Hepatocyte (in vitro differentiated cells): ENCODE results near the gene SLFNL1. TPM values are rescaled to one million over a fixed set of nuclear protein-coding genes. Genes with fewer than 3 reads are reported as not detected.

Experiments
- DNase-seq: peaks from one replicate; pipeline ENCODE4 v3.0.0-alpha.2; 2016; ENCODE audit warnings: low spot score
- H2AFZ ChIP-seq: fragments of 200-600 bp; sonication (generic); 2 replicates; pipeline ENCODE4 v1.6.0; 2016; ENCODE audit warnings: antibody characterized with exemption, mild to moderate bottlenecking
- H3K27ac ChIP-seq: fragments of 200-600 bp; sonication (generic); 2 replicates; pipeline ENCODE4 v1.5.1; 2016; ENCODE audit warnings: mild to moderate bottlenecking
- H3K27me3 ChIP-seq: fragments of 200-600 bp; sonication (generic); 2 replicates; pipeline ENCODE4 v1.6.1; 2016
- H3K36me3 ChIP-seq: fragments of 200-600 bp; sonication (generic); replicated peaks from 2 replicates; pipeline ENCODE4 v1.5.1; 2016; ENCODE audit warnings: low read depth; ENCODE audit not compliant: insufficient read depth
- H3K4me1 ChIP-seq: fragments of 200-600 bp; sonication (generic); 2 replicates; pipeline ENCODE4 v1.5.1; 2016; ENCODE audit warnings: mild to moderate bottlenecking, moderate library complexity; ENCODE audit not compliant: insufficient read depth
- H3K4me2 ChIP-seq: fragments of 200-600 bp; sonication (generic); 2 replicates; pipeline ENCODE4 v1.6.0; 2016
- H3K4me3 ChIP-seq: fragments of 200-600 bp; sonication (generic); 2 replicates; pipeline ENCODE4 v1.5.1; 2016; ENCODE audit warnings: mild to moderate bottlenecking
- H3K79me2 ChIP-seq: fragments of 200-600 bp; sonication (generic); 2 replicates; pipeline ENCODE4 v1.6.0; 2017; ENCODE audit warnings: mild to moderate bottlenecking
- H3K9me2 ChIP-seq: fragments of 200-600 bp; sonication (generic); replicated peaks from 2 replicates; pipeline ENCODE4 v1.6.0; 2017; ENCODE audit warnings: mild to moderate bottlenecking; ENCODE audit not compliant: insufficient read depth
- H3K9me3 ChIP-seq: fragments of 200-600 bp; sonication (generic); 2 replicates; pipeline ENCODE4 v1.5.1; 2016; ENCODE audit warnings: low read depth, mild to moderate bottlenecking
- H4K20me1 ChIP-seq: fragments of 200-600 bp; sonication (generic); 2 replicates; pipeline ENCODE4 v1.6.0; 2016; ENCODE audit warnings: mild to moderate bottlenecking; ENCODE audit not compliant: insufficient read depth, poor library complexity, severe bottlenecking
- EZH2 ChIP-seq: fragments of 200-600 bp; sonication (generic); IDR thresholded peaks from 2 replicates; pipeline ENCODE4 v1.6.1; 2016; ENCODE audit warnings: antibody characterized with exemption, mild to moderate bottlenecking, borderline replicate concordance
- EZH2phosphoT487 ChIP-seq: fragments of 200-600 bp; sonication (generic); IDR thresholded peaks from one replicate; pipeline ENCODE4 v1.6.1; 2018; ENCODE audit warnings: antibody characterized with exemption, mild to moderate bottlenecking, low read depth, moderate library complexity; ENCODE audit not compliant: unreplicated experiment, severe bottlenecking
- whole genome bisulfite sequencing: methylation state at CpG from one replicate; pipeline ENCODE4 v1.1.6; 2016; ENCODE audit warnings: low lambda C conversion rate; ENCODE audit errors: missing lambda C conversion rate; 5-methylcytosine and 5-hydroxymethylcytosine counted together
- polyA plus RNA-seq: library from polyadenylated mRNA; unstranded; fragments of >200 nt; fragmentation: Nextera tagmentation; extraction: Ambion mirVana; gene quantifications from 2 replicates; pipeline ENCODE4 v1.2.1, GENCODE V29; 2016
- total RNA-seq: library from RNA; depleted of rRNA; stranded (reverse); fragments of >200 nt; gene quantifications from 2 replicates; pipeline ENCODE4 v1.2.3, GENCODE V29; 2014
- TF ChIP-seq, protein P1 (sequence below): fragments of 200-600 bp; sonication (generic); IDR thresholded peaks from 2 replicates; pipeline ENCODE4 v1.5.1; 2016; ENCODE audit warnings: antibody characterized with exemption, mild to moderate bottlenecking; ENCODE audit not compliant: poor library complexity

Gene SLFNL1
- total and polyA plus RNA-seq, 2 experiments from 2014 or later = 0.18 to 0.27 TPM

DNA sequence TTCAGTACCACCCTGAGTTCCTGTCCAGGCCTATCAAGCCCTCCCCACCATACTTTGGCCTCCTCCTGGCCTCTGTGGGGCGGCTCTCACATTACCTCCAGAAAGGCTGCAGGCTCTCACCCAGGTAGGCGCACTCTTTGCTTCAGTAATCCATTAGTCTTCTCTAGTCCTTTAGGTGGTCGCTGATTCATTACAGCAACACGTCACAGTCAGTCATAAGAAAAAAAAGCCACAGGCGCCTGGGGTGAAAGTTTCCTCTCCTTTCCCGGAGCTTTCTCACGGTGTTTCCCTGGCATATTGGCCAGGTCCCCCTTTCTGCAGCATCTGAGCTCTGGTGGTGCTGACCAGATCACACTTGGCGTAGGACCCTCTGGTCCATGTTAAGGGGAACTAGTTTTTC is 12.1 kb downstream of the SLFNL1 start:
- no peaks in the 10 kb centered on the region for H3K36me3 ChIP-seq
- no peak for DNase-seq
- H3K27me3 ChIP-seq = no peaks in the 10 kb centered on the region
- H3K4me2 ChIP-seq = no peak overlapping the region
- no peaks in the 10 kb centered on the region for H3K4me1 ChIP-seq
- TF ChIP-seq, protein P1, sequence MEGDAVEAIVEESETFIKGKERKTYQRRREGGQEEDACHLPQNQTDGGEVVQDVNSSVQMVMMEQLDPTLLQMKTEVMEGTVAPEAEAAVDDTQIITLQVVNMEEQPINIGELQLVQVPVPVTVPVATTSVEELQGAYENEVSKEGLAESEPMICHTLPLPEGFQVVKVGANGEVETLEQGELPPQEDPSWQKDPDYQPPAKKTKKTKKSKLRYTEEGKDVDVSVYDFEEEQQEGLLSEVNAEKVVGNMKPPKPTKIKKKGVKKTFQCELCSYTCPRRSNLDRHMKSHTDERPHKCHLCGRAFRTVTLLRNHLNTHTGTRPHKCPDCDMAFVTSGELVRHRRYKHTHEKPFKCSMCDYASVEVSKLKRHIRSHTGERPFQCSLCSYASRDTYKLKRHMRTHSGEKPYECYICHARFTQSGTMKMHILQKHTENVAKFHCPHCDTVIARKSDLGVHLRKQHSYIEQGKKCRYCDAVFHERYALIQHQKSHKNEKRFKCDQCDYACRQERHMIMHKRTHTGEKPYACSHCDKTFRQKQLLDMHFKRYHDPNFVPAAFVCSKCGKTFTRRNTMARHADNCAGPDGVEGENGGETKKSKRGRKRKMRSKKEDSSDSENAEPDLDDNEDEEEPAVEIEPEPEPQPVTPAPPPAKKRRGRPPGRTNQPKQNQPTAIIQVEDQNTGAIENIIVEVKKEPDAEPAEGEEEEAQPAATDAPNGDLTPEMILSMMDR = no peak
- TF ChIP-seq EZH2 = no peak
- no peak for TF ChIP-seq EZH2phosphoT487
- H3K79me2 ChIP-seq = no peaks in the 10 kb centered on the region
- WGBS = over 99% methylated on average over 8 of the region's 8 CpGs
- no peaks in the 10 kb centered on the region for H4K20me1 ChIP-seq
- no peaks in the 10 kb centered on the region for H3K9me3 ChIP-seq
- no peak overlapping the region for H2AFZ ChIP-seq
- H3K27ac ChIP-seq = no peak overlapping the region
- no peak overlapping the region for H3K4me3 ChIP-seq
- H3K9me2 ChIP-seq = no peaks in the 10 kb centered on the region

- Histone ChIP-seq H3K9me3 (no peaks in the 10 kb centered on the region), H3K36me3 (no peaks in the 10 kb centered on the region), H3K4me2 (no peak overlapping the region), H3K4me1 (peaks cover 5% of the 10 kb centered on the region), H3K4me3 (no peak overlapping the region), H3K79me2 (no peaks in the 10 kb centered on the region), H3K27me3 (no peaks in the 10 kb centered on the region), H2AFZ (no peak overlapping the region), H4K20me1 (no peaks in the 10 kb centered on the region), H3K27ac (no peak overlapping the region), H3K9me2 (no peaks in the 10 kb centered on the region)
- no peak for DNase-seq
- 93% methylated on average over 19 of the region's 19 CpGs for WGBS
- no peak for TF ChIP-seq EZH2phosphoT487
- TF ChIP-seq, protein P1 = no peak
- no peak for TF ChIP-seq EZH2
These were observed 14.3 kb downstream of the SLFNL1 start for GRCh38 chr1:41006942-41007865.

DNA sequence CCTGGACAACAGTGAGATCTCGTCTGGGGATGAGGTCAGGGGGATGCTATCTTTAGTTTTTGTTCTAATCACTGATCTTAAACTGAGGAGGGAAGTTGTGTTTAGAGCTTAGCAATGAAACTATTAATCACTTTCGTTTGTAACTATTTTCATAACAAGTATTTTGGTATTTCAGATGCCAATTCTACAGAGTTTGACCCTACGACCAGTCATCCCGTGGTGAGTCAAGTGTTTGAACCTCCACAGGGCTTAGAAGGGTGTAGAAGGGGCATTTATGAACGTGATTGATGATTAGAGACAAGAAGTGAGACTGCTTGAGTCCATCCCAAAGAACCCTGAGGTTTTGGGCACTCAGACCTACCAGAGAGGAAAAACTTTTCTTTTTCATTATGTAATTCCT is 15.6 kb downstream of the SLFNL1 start:
- H3K4me2 ChIP-seq = no peak overlapping the region
- H3K79me2 ChIP-seq = no peaks in the 10 kb centered on the region
- no peak overlapping the region for H3K4me3 ChIP-seq
- DNase-seq = no peak
- TF ChIP-seq EZH2 (no peak), EZH2phosphoT487 (no peak)
- TF ChIP-seq, protein P1 = no peak
- H3K27me3 ChIP-seq = no peaks in the 10 kb centered on the region
- peaks cover 5% of the 10 kb centered on the region for H3K4me1 ChIP-seq
- no peaks in the 10 kb centered on the region for H3K36me3 ChIP-seq
- no peaks in the 10 kb centered on the region for H3K9me3 ChIP-seq
- no peak overlapping the region for H3K27ac ChIP-seq
- no peak overlapping the region for H2AFZ ChIP-seq
- WGBS = 89% methylated on average over 5 of the region's 5 CpGs
- H3K9me2 ChIP-seq = no peaks in the 10 kb centered on the region
- no peaks in the 10 kb centered on the region for H4K20me1 ChIP-seq
